GM23248 (cell line): Measurements from ENCODE around the gene SH3RF2.

Source experiments
- EZH2 ChIP-seq: fragments of 200-600 bp; sonication (generic); IDR thresholded peaks from 2 replicates; pipeline ENCODE4 v1.6.1; 2018; ENCODE audit warnings: antibody characterized with exemption, mild to moderate bottlenecking; ENCODE audit not compliant: insufficient read depth, poor library complexity, severe bottlenecking
- EZH2phosphoT487 ChIP-seq: fragments of 200-600 bp; sonication (generic); IDR thresholded peaks from 2 replicates; pipeline ENCODE4 v1.6.1; 2018; ENCODE audit warnings: antibody characterized with exemption, moderate library complexity, mild to moderate bottlenecking, low read depth; ENCODE audit not compliant: insufficient read depth

DNA sequence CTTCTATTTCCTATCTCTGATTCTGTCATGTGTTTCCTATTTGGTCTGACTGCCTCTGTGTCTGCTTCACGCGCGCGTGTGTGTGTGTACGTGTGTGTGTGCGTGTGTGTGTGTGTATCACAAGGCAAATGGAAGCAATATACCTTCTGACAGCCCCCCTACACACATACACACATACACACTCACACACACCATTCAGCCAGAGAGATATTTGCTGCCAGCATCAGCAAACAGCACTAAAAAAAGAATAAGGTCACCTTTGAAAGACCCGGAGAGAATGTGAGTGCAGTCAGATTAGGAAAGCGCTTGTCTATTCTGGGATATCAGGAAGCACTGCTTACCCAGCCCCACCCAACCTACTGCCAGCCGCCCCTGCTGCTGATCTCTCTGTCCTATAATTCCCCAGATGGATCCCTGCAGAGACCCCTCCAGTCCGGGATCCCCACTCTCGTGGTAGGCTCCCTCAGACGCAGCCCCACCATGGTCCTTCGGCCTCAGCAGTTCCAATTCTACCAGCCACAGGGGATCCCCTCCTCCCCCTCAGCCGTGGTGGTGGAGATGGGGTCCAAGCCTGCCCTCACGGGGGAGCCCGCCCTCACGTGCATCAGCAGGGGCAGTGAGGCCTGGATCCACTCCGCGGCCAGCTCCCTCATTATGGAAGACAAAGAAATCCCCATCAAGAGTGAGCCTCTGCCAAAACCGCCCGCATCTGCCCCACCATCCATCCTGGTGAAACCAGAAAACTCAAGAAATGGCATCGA is 123.3 kb downstream of the SH3RF2 start:
- no peak for TF ChIP-seq EZH2
- no peak for TF ChIP-seq EZH2phosphoT487
